Psoas muscle (tissue), 8 donors: ENCODE data around the gene FOXK2. TPM values are rescaled to one million over a fixed set of nuclear protein-coding genes. Genes with fewer than 3 reads are reported as not detected.
"Not testable (repeated sequence)": the region's sequence is repeated elsewhere in the genome, so short reads cannot be mapped to it uniquely, and the experiment has no call there.

ENCODE experiments used
- ATAC-seq, 4 donors: fragments of 200-7000 bp; cut with Tn5 transposase; one replicate each; pipeline ENCODE4 v1.9.1; 2020; ENCODE audit warnings: moderate library complexity in 3 of 4, mild to moderate bottlenecking in 2 of 4
- DNase-seq, 2 donors: peaks; one replicate each; pipeline ENCODE4 v3.0.0-alpha.2; 2020
- H3K27ac ChIP-seq: fragments of 200-600 bp; one replicate; pipeline ENCODE4 v1.8.0; 2022
- H3K27me3 ChIP-seq, 3 donors: fragments of 200-600 bp in 1 of 3; one replicate each; pipeline versions ENCODE4 v1.6.1 to v1.8.0; 2013 to 2022; ENCODE audit warnings: low read length in 2 of 3, mild to moderate bottlenecking in 2 of 3, moderate library complexity in 1 of 3; ENCODE audit not compliant: insufficient read depth in 3 of 3
- H3K36me3 ChIP-seq, 2 donors: fragments of 200-600 bp in 1 of 2; one replicate each; pipeline versions ENCODE4 v1.6.1 to v1.8.0; 2013 to 2022; ENCODE audit warnings: low read depth in 1 of 2, mild to moderate bottlenecking in 1 of 2, moderate library complexity in 1 of 2; ENCODE audit not compliant: insufficient read depth in 1 of 2
- H3K4me1 ChIP-seq: fragments of 200-600 bp; one replicate; pipeline ENCODE4 v1.8.0; 2022
- H3K4me3 ChIP-seq: fragments of 200-600 bp; one replicate; pipeline ENCODE4 v1.8.0; 2022; ENCODE audit warnings: mild to moderate bottlenecking
- H3K9me3 ChIP-seq: fragments of 200-600 bp; one replicate; pipeline ENCODE4 v1.8.0; 2022
- CTCF ChIP-seq: fragments of 200-600 bp; IDR thresholded peaks from one replicate; pipeline ENCODE4 v1.8.0; 2022; ENCODE audit warnings: antibody characterized with exemption
- WGBS, 3 donors: extraction: QIAGEN DNeasy Blood & Tissue Kit; methylation state at CpG; one replicate each; pipeline versions ENCODE4 v1.1.6 to v1.1.7; 2013; 5-methylcytosine and 5-hydroxymethylcytosine counted together
- intact Hi-C, 2 donors: fragments of 100-400 bp; cut with DNase I; formaldehyde crosslinking; loops; one replicate each; pipeline versions ENCODE4 v1.11.0 to v1.14.2; 2022
- polyA plus RNA-seq, 3 donors: library from polyadenylated mRNA; stranded (reverse); fragments of 200-250 nt; gene quantifications; one replicate each; pipeline ENCODE4 v1.2.3, GENCODE V29; 2013
- total RNA-seq, 4 donors: library from RNA; stranded (reverse); fragmentation: NEBNext Ultra II Directional in 2 of 4; extraction: Animal tissue kit (Norgen Biotek cat#: 25700) in 2 of 4; gene quantifications; one replicate each; pipeline versions ENCODE4 v1.2.1 to v1.2.4, GENCODE V29; 2021 to 2023
- donor health status: healthy with polysubstance abuse.
- donor health status: DM: no; HTN: no; CAD: no; lungs with moderate emphysema.
- donor health status: Bipolar disorder and iron deficiency.
- donor health status: healthy.
- donor health status: DM: yes; HTN: yes; CAD: no.
- donor health status: DM: no; HTN: no; CAD: no.
- donor health status: DM: no; HTN: no; CAD: no.
- donor health status: DM: yes; HTN: yes; CAD: no.

The FOXK2 gene
- total and polyA plus RNA-seq, 7 donors, result 38.9 to 96.4 (median 63.8) TPM

GRCh38 chr17:82534401-82534812 lies 14.9 kb downstream of the FOXK2 start:
- no peak overlapping the region for H3K27ac ChIP-seq
- peaks cover 73% of the 10 kb centered on the region for H3K4me1 ChIP-seq
- intact Hi-C loops, result no loop called here
- ATAC-seq (no peak), DNase-seq (no peak)
- H3K4me3 ChIP-seq, result no peak overlapping the region
- 61 to 74% (median 69%) methylated on average over 7 of the region's 7 CpGs for WGBS, 3 donors
- H3K9me3 ChIP-seq, result no peaks in the 10 kb centered on the region
- no peaks in the 10 kb centered on the region for H3K27me3 ChIP-seq
- no peaks in the 10 kb centered on the region for H3K36me3 ChIP-seq
- no peak for TF ChIP-seq CTCF

GRCh38 chr17:82536512-82537201 lies 17.1 kb downstream of the FOXK2 start:
- H3K27ac ChIP-seq, result peak overlapping the region; percentile 83
- 18 to 29% (median 19%) methylated on average over 6 of the region's 6 CpGs for WGBS, 3 donors
- peaks cover 50% of the 10 kb centered on the region for H3K4me1 ChIP-seq
- no peak for TF ChIP-seq CTCF
- peak in 3 of 4 donors; percentile 38 to 54 (median 44) for ATAC-seq
- no peaks in the 10 kb centered on the region for H3K36me3 ChIP-seq
- no peak for DNase-seq
- H3K9me3 ChIP-seq, result no peaks in the 10 kb centered on the region
- peak overlapping the region; percentile 42 for H3K4me3 ChIP-seq
- intact Hi-C loops, result no loop called here
- H3K27me3 ChIP-seq, result no peaks in the 10 kb centered on the region

- Histone ChIP-seq H3K4me1 (peaks cover 46% of the 10 kb centered on the region), H3K27ac (peak overlapping the region; percentile 83), H3K4me3 (peak overlapping the region; percentile 42)
- peak in 2 of 4 donors; percentile 27 to 45 for ATAC-seq
- DNase-seq, H3K9me3 ChIP-seq, H3K27me3 ChIP-seq, intact Hi-C loops, H3K36me3 ChIP-seq: not testable (repeated sequence)
- WGBS, 3 donors, result 72 to 79% (median 73%) methylated on average over 9 of the region's 9 CpGs
Observed at GRCh38 chr17:82537228-82537627, 17.7 kb downstream of the FOXK2 start.

- H3K4me3 ChIP-seq, DNase-seq, ATAC-seq, H3K27ac ChIP-seq, intact Hi-C loops, H3K27me3 ChIP-seq, H3K9me3 ChIP-seq, H3K36me3 ChIP-seq: not testable (repeated sequence)
- peaks cover 56% of the 10 kb centered on the region for H3K4me1 ChIP-seq
- 93 to 95% (median 94%) methylated on average over 18 of the region's 18 CpGs for WGBS, 3 donors
Observed at GRCh38 chr17:82539076-82539475, 19.5 kb downstream of the FOXK2 start.

- 88 to 97% (median 94%) methylated on average over 5 of the region's 5 CpGs for WGBS, 3 donors
- Histone ChIP-seq H3K9me3 (peaks cover under 1% of the 10 kb centered on the region), H3K27me3 (no peaks in the 10 kb centered on the region), H3K36me3 (no peaks in the 10 kb centered on the region), H3K27ac (no peak overlapping the region), H3K4me3 (no peak overlapping the region), H3K4me1 (peaks cover 39% of the 10 kb centered on the region)
- ATAC-seq, result no peak
- intact Hi-C loops, result no loop called here
- no peak for TF ChIP-seq CTCF
- DNase-seq, result no peak
Observed at GRCh38 chr17:82542439-82542838, 22.9 kb downstream of the FOXK2 start.
